HG02759 (cell line): Measurements from ENCODE around the gene CCDC74A.
"Not testable (repeated sequence)": the region's sequence is repeated elsewhere in the genome, so short reads cannot be mapped to it uniquely, and the experiment has no call there.

Experiments
- ATAC-seq: cut with Tn5 transposase; IDR thresholded peaks from one replicate; pipeline ENCODE4 v1.9.1; 2021; ENCODE audit warnings: mild to moderate bottlenecking, moderate library complexity; ENCODE audit not compliant: unreplicated experiment

Gene CCDC74A

GRCh38 chr2:131525256-131525655 is 2.4 kb upstream of the CCDC74A start:
- not testable (repeated sequence) for ATAC-seq

- peak; percentile 44 for ATAC-seq
Observed at GRCh38 chr2:131528981-131529863, 1.5 kb downstream of the CCDC74A start.

GRCh38 chr2:131529864-131530445 is 2.3 kb downstream of the CCDC74A start:
- ATAC-seq: not testable (repeated sequence)

- not testable (repeated sequence) for ATAC-seq
Observed at GRCh38 chr2:131530626-131531344, 3.1 kb downstream of the CCDC74A start.

GRCh38 chr2:131531547-131532185 is 4.0 kb downstream of the CCDC74A start:
- not testable (repeated sequence) for ATAC-seq

GRCh38 chr2:131532723-131533608 is 5.3 kb downstream of the CCDC74A start:
- ATAC-seq: not testable (repeated sequence)

GRCh38 chr2:131533609-131534316 is 6.1 kb downstream of the CCDC74A start:
- ATAC-seq: not testable (repeated sequence)

- not testable (repeated sequence) for ATAC-seq
Observed at GRCh38 chr2:131534317-131534672, 6.6 kb downstream of the CCDC74A start.

- not testable (repeated sequence) for ATAC-seq
Observed at GRCh38 chr2:131534965-131535364, 7.3 kb downstream of the CCDC74A start.

GRCh38 chr2:131535526-131535925 is 7.8 kb downstream of the CCDC74A start:
- ATAC-seq: no peak

GRCh38 chr2:131535951-131536826 is 8.5 kb downstream of the CCDC74A start:
- ATAC-seq: not testable (repeated sequence)

- not testable (repeated sequence) for ATAC-seq
Observed at GRCh38 chr2:131536841-131537240, 9.2 kb downstream of the CCDC74A start.

- ATAC-seq: not testable (repeated sequence)
Observed at GRCh38 chr2:131538856-131539255, 11.2 kb downstream of the CCDC74A start.

- no peak for ATAC-seq
Observed at GRCh38 chr2:131542438-131543384, 15.0 kb downstream of the CCDC74A start.

- no peak for ATAC-seq
Observed at GRCh38 chr2:131543385-131543891, 15.8 kb downstream of the CCDC74A start.

- ATAC-seq: not testable (repeated sequence)
Observed at GRCh38 chr2:131544006-131544812, 16.5 kb downstream of the CCDC74A start.
